Spleen (tissue), 11 donors: ENCODE results near the gene ALG12. TPM values are rescaled to one million over a fixed set of nuclear protein-coding genes. Genes with fewer than 3 reads are reported as not detected.

Experiments
- DNase-seq: peaks from one replicate; pipeline ENCODE4 v3.0.0-alpha.2; 2020
- H3K27ac ChIP-seq, 8 donors: fragments of 200-600 bp; sonication (generic) in 7 of 8; 1 replicate in 4 of 8; 2 replicates in 4 of 8; pipeline versions ENCODE4 v1.5.0 to v1.8.0; 2016 to 2021; ENCODE audit warnings: inconsistent platforms in 4 of 8, mild to moderate bottlenecking in 4 of 8, moderate library complexity in 1 of 8
- H3K27me3 ChIP-seq, 7 donors: fragments of 200-600 bp; sonication (generic) in 6 of 7; replicated peaks in 1 of 7; 1 replicate in 4 of 7; 2 replicates in 3 of 7; pipeline versions ENCODE4 v1.5.0 to v1.8.0; 2016 to 2021; ENCODE audit warnings: inconsistent platforms in 3 of 7, mild to moderate bottlenecking in 1 of 7
- H3K36me3 ChIP-seq, 6 donors: fragments of 200-600 bp; sonication (generic) in 5 of 6; 1 replicate in 4 of 6; 2 replicates in 2 of 6; pipeline versions ENCODE4 v1.5.0 to v1.8.0; 2016 to 2021; ENCODE audit warnings: inconsistent platforms in 2 of 6
- H3K4me1 ChIP-seq, 6 donors: fragments of 200-600 bp; sonication (generic) in 5 of 6; 1 replicate in 3 of 6; 2 replicates in 3 of 6; pipeline versions ENCODE4 v1.5.0 to v1.8.0; 2016 to 2021; ENCODE audit warnings: inconsistent platforms in 3 of 6
- H3K4me3 ChIP-seq, 8 donors: fragments of 200-600 bp; sonication (generic) in 7 of 8; 1 replicate in 4 of 8; 2 replicates in 4 of 8; pipeline versions ENCODE4 v1.5.0 to v1.8.0; 2016 to 2021; ENCODE audit warnings: inconsistent platforms in 4 of 8, mild to moderate bottlenecking in 4 of 8, moderate library complexity in 2 of 8
- H3K9me3 ChIP-seq, 8 donors: fragments of 200-600 bp; sonication (generic) in 7 of 8; 1 replicate in 4 of 8; 2 replicates in 4 of 8; pipeline versions ENCODE4 v1.5.0 to v1.8.0; 2016 to 2021; ENCODE audit warnings: inconsistent platforms in 4 of 8
- POLR2A ChIP-seq, 3 donors: fragments of 450-650 bp; IDR thresholded peaks; one replicate each; pipeline ENCODE4 v1.5.1; 2017; ENCODE audit warnings: antibody characterized with exemption in 3 of 3, mild to moderate bottlenecking in 1 of 3
- POLR2AphosphoS5 ChIP-seq, 3 donors: sonication (generic); formaldehyde crosslinking; IDR thresholded peaks; one replicate each; pipeline ENCODE4 v1.5.1; 2017; ENCODE audit warnings: antibody characterized with exemption in 3 of 3
- WGBS, 5 donors: extraction: QIAGEN DNeasy Blood & Tissue Kit in 3 of 5; methylation state at CpG; one replicate each; pipeline versions ENCODE4 v1.1.5 to v1.1.7; 2013 to 2018; 5-methylcytosine and 5-hydroxymethylcytosine counted together
- intact Hi-C: fragments of 100-400 bp; cut with DNase I; formaldehyde crosslinking; loops from one replicate; pipeline ENCODE4 v1.15.0; 2023; ENCODE audit warnings: low total_unique reads
- polyA plus RNA-seq, 3 donors: library from polyadenylated mRNA; stranded (reverse); fragments of 200-250 nt; gene quantifications; one replicate each; pipeline ENCODE4 v1.2.1, GENCODE V29; 2013
- total RNA-seq, 7 donors: library from RNA; depleted of rRNA in 3 of 7; stranded (reverse); fragments of >200 nt in 3 of 7; fragmentation: NEBNext Ultra II Directional in 4 of 7; extraction: Animal tissue kit (Norgen Biotek cat#: 25700) in 4 of 7; gene quantifications; one replicate each; pipeline versions ENCODE4 v1.1.0 to v1.2.1, GENCODE V29; 2016 to 2021
- TF ChIP-seq, protein P1 (sequence below), 11 experiments: fragments of 200-600 bp in 7 of 11; fragments of 450-650 bp in 4 of 11; sonication (generic) in 4 of 11; IDR thresholded peaks in 8 of 11; conservative IDR thresholded peaks in 3 of 11; 1 replicate in 7 of 11; 2 replicates in 4 of 11; pipeline versions ENCODE4 v1.4.0 to v1.8.0; 2016 to 2021; ENCODE audit warnings: antibody characterized with exemption in 11 of 11, inconsistent platforms in 4 of 11, mild to moderate bottlenecking in 1 of 11
- donor health status: healthy with polysubstance abuse.
- donor health status: DM: no; HTN: no; CAD: no; lungs with moderate emphysema.
- donor health status: DM: no; HTN: no; CAD: no.
- donor health status: Bipolar disorder and iron deficiency.
- donor health status: healthy.
- donor health status: DM: no; HTN: no; CAD: no.
- donor health status: DM: yes; HTN: yes; CAD: no.

ALG12 gene
- total and polyA plus RNA-seq, 10 donors = 5.7 to 20.1 (median 11.8) TPM

DNA sequence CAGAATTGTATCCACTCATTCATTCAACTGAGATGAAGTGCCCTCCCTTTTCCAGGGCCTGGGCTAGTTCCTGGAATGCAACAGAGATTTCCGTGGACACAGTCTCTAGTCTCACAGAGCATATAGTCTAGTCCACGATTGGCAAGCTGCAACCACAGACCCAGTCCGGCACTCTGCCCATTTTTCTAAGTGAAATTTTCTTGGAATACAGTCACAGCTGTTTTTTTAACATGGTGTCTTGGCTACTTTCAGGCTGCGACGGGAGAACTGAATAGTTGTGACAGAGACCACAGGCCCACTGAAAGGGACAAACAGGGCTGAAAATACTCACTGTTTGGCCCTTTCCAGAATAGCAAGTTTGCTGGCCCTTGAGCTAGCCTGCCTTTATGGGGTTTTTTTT is 29.2 kb downstream of the ALG12 start:
- no peaks in the 10 kb centered on the region for H3K4me1 ChIP-seq
- peaks cover 0 to 19% (median 10%) of the 10 kb centered on the region in 8 donors for H3K9me3 ChIP-seq
- WGBS, 5 donors = 95 to 98% (median 97%) methylated on average over 5 of the region's 5 CpGs
- DNase-seq = no peak
- no peak overlapping the region for H3K4me3 ChIP-seq
- H3K27me3 ChIP-seq = no peaks in the 10 kb centered on the region
- TF ChIP-seq, protein P1, sequence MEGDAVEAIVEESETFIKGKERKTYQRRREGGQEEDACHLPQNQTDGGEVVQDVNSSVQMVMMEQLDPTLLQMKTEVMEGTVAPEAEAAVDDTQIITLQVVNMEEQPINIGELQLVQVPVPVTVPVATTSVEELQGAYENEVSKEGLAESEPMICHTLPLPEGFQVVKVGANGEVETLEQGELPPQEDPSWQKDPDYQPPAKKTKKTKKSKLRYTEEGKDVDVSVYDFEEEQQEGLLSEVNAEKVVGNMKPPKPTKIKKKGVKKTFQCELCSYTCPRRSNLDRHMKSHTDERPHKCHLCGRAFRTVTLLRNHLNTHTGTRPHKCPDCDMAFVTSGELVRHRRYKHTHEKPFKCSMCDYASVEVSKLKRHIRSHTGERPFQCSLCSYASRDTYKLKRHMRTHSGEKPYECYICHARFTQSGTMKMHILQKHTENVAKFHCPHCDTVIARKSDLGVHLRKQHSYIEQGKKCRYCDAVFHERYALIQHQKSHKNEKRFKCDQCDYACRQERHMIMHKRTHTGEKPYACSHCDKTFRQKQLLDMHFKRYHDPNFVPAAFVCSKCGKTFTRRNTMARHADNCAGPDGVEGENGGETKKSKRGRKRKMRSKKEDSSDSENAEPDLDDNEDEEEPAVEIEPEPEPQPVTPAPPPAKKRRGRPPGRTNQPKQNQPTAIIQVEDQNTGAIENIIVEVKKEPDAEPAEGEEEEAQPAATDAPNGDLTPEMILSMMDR (IDR thresholded peaks at IDR 0.05 in 8 of 11, conservative IDR thresholded peaks at IDR 0.05 in 3 of 11) = no peak
- TF ChIP-seq POLR2AphosphoS5 (IDR thresholded peaks at IDR 0.05) = no peak
- TF ChIP-seq POLR2A (IDR thresholded peaks at IDR 0.05) = no peak
- H3K36me3 ChIP-seq = peaks cover 5 to 91% (median 44%) of the 10 kb centered on the region in 6 donors
- H3K27ac ChIP-seq = no peak overlapping the region
- intact Hi-C loops = no loop called here

DNA sequence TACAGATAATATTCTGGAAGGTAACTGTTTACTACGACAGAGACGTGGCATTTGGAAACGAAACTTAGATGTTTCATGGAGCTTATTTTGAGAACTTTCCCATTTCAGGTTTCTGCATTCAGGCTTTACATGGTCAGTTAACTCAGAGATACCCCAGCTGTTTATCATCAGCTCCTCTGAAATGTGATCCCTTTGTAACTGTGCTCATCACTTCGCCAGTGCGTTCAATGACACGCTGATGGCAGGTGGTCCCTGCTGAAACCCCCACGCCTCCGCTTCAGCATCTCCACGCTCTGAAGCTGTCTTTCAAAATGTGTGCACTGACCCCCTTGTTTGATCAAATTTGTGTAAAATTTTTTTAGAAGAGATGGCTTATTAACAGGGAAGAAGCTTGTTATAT is 30.5 kb downstream of the ALG12 start:
- H3K27me3 ChIP-seq = no peaks in the 10 kb centered on the region
- DNase-seq = peak; percentile 21
- peaks cover 5 to 97% (median 49%) of the 10 kb centered on the region in 6 donors for H3K36me3 ChIP-seq
- H3K9me3 ChIP-seq = peaks cover 0 to 18% (median 7%) of the 10 kb centered on the region in 8 donors
- no peaks in the 10 kb centered on the region for H3K4me1 ChIP-seq
- intact Hi-C loops = no loop called here
- no peak overlapping the region for H3K27ac ChIP-seq
- 93 to 98% (median 95%) methylated on average over 9 of the region's 9 CpGs for WGBS, 5 donors
- no peak overlapping the region for H3K4me3 ChIP-seq
- no peak for TF ChIP-seq POLR2A (IDR thresholded peaks at IDR 0.05)
- TF ChIP-seq POLR2AphosphoS5 (IDR thresholded peaks at IDR 0.05) = no peak
- TF ChIP-seq, protein P1 (IDR thresholded peaks at IDR 0.05 in 8 of 11, conservative IDR thresholded peaks at IDR 0.05 in 3 of 11) = no peak

DNA sequence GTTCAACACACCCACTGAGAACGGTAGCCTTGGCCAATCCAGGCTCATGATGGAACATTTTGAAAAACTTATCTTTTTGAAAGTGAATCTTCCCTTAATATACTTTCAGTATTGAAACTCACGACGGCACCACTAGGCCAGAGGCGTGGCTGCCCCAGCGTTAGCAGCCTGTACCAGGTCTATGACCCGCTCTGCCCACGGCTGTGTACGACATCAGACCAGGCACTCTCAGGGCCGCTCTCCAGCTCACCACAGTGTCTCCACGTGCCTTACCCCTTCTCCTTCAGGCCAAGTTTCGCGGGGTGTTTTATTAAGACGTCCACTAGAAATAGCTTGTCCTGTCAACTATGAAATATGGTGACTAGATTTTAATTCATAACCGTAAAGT is 31.2 kb downstream of the ALG12 start:
- peaks cover 5 to 96% (median 49%) of the 10 kb centered on the region in 6 donors for H3K36me3 ChIP-seq
- no peak overlapping the region for H3K27ac ChIP-seq
- H3K4me3 ChIP-seq = no peak overlapping the region
- TF ChIP-seq POLR2AphosphoS5 (IDR thresholded peaks at IDR 0.05) (no peak), POLR2A (IDR thresholded peaks at IDR 0.05) (no peak)
- TF ChIP-seq, protein P1 (IDR thresholded peaks at IDR 0.05 in 8 of 11, conservative IDR thresholded peaks at IDR 0.05 in 3 of 11) = no peak
- peaks cover 0 to 18% (median 7%) of the 10 kb centered on the region in 8 donors for H3K9me3 ChIP-seq
- DNase-seq = no peak
- intact Hi-C loops = no loop called here
- H3K27me3 ChIP-seq = no peaks in the 10 kb centered on the region
- WGBS, 5 donors = 93 to 97% (median 94%) methylated on average over 14 of the region's 14 CpGs
- H3K4me1 ChIP-seq = peaks cover 0 to 5% (median 0%) of the 10 kb centered on the region in 6 donors

DNA sequence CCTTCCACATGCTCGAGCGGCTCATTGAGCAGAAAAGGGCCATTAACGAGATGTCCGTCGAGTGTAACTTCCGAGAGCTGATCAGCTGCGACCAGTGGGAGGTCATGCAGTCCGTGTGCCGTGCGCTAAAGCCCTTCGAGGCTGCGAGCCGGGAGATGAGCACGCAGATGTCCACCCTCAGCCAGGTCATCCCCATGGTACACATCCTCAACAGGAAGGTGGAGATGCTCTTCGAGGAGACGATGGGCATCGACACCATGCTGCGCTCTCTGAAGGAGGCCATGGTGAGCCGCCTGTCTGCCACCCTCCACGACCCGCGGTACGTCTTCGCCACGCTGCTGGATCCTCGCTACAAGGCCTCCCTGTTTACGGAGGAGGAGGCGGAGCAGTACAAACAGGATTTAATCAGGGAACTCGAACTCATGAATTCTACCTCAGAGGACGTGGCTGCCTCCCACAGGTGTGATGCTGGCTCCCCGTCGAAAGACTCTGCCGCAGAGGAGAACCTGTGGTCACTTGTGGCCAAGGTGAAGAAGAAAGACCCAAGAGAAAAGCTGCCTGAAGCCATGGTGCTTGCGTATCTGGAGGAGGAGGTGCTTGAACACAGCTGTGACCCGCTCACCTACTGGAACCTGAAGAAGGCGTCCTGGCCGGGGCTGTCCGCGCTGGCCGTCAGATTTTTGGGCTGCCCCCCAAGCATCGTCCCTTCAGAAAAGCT is 31.7 kb downstream of the ALG12 start:
- no peak overlapping the region for H3K4me3 ChIP-seq
- no peak overlapping the region for H3K27ac ChIP-seq
- peaks cover 0 to 11% (median 0%) of the 10 kb centered on the region in 6 donors for H3K4me1 ChIP-seq
- WGBS, 5 donors = 96 to 97% (median 96%) methylated on average over 37 to 41 of the region's 41 CpGs
- peaks cover 0 to 18% (median 7%) of the 10 kb centered on the region in 8 donors for H3K9me3 ChIP-seq
- H3K27me3 ChIP-seq = no peaks in the 10 kb centered on the region
- peak in 2 of 3 donors; percentile 6 to 23 for TF ChIP-seq POLR2AphosphoS5 (IDR thresholded peaks at IDR 0.05)
- TF ChIP-seq, protein P1 (IDR thresholded peaks at IDR 0.05 in 8 of 11, conservative IDR thresholded peaks at IDR 0.05 in 3 of 11) = no peak
- peaks cover 5 to 92% (median 49%) of the 10 kb centered on the region in 6 donors for H3K36me3 ChIP-seq
- intact Hi-C loops = no loop called here
- no peak for DNase-seq
